Adrenal gland (tissue), 5 donors: ENCODE results near the gene MYO9A.

Experiments used
- POLR2A ChIP-seq, 2 donors: fragments of 450-650 bp; IDR thresholded peaks; one replicate each; pipeline ENCODE4 v1.6.1; 2017; ENCODE audit warnings: antibody characterized with exemption in 2 of 2, mild to moderate bottlenecking in 2 of 2, moderate library complexity in 1 of 2
- TF ChIP-seq, protein P1 (sequence below), 6 experiments: fragments of 450-650 bp in 4 of 6; fragments of 200-600 bp in 2 of 6; sonication (generic) in 1 of 6; IDR thresholded peaks; 1 replicate in 5 of 6; 2 replicates in 1 of 6; pipeline versions ENCODE4 v1.5.1 to v1.8.0; 2016 to 2021; ENCODE audit warnings: antibody characterized with exemption in 6 of 6, mild to moderate bottlenecking in 2 of 6, moderate library complexity in 1 of 6
- donor health status: DM: no; HTN: no; CAD: no.

DNA sequence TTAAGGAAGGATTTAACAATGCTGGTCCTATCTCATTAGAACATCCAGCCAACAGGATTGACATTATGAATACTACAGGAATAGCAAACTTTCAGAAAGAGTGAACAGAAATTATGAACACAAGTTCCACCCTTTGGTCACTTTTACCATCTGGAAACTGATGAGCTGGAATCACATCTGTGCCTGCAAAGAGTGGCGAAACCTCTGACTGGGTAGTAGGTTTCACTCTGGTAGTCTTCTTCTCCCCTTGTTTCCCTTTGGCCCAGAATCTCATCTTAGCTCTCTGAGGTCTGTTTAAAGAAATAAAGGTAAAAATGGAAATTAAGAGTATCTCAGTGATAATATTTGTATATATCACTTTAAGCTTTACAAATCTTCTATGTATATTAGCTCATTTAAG, 234.5 kb downstream of the MYO9A start:
- TF ChIP-seq, protein P1, sequence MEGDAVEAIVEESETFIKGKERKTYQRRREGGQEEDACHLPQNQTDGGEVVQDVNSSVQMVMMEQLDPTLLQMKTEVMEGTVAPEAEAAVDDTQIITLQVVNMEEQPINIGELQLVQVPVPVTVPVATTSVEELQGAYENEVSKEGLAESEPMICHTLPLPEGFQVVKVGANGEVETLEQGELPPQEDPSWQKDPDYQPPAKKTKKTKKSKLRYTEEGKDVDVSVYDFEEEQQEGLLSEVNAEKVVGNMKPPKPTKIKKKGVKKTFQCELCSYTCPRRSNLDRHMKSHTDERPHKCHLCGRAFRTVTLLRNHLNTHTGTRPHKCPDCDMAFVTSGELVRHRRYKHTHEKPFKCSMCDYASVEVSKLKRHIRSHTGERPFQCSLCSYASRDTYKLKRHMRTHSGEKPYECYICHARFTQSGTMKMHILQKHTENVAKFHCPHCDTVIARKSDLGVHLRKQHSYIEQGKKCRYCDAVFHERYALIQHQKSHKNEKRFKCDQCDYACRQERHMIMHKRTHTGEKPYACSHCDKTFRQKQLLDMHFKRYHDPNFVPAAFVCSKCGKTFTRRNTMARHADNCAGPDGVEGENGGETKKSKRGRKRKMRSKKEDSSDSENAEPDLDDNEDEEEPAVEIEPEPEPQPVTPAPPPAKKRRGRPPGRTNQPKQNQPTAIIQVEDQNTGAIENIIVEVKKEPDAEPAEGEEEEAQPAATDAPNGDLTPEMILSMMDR (IDR thresholded peaks at IDR 0.05), result no peak
- no peak for TF ChIP-seq POLR2A (IDR thresholded peaks at IDR 0.05)
